Gastrocnemius medialis (tissue), 4 donors: ENCODE results near the gene MYO15A.

Experiments used
- POLR2A ChIP-seq, 2 donors: fragments of 450-650 bp; IDR thresholded peaks; one replicate each; pipeline ENCODE4 v1.6.1; 2017; ENCODE audit warnings: antibody characterized with exemption in 2 of 2, mild to moderate bottlenecking in 2 of 2, moderate library complexity in 2 of 2
- TF ChIP-seq, protein P1 (sequence below), 5 experiments: fragments of 450-650 bp in 3 of 5; fragments of 200-600 bp in 2 of 5; sonication (generic) in 2 of 5; IDR thresholded peaks in 4 of 5; conservative IDR thresholded peaks in 1 of 5; 1 replicate in 4 of 5; 2 replicates in 1 of 5; pipeline ENCODE4 v1.5.1; 2016 to 2019; ENCODE audit warnings: antibody characterized with exemption in 5 of 5, mild to moderate bottlenecking in 3 of 5, moderate library complexity in 3 of 5

DNA sequence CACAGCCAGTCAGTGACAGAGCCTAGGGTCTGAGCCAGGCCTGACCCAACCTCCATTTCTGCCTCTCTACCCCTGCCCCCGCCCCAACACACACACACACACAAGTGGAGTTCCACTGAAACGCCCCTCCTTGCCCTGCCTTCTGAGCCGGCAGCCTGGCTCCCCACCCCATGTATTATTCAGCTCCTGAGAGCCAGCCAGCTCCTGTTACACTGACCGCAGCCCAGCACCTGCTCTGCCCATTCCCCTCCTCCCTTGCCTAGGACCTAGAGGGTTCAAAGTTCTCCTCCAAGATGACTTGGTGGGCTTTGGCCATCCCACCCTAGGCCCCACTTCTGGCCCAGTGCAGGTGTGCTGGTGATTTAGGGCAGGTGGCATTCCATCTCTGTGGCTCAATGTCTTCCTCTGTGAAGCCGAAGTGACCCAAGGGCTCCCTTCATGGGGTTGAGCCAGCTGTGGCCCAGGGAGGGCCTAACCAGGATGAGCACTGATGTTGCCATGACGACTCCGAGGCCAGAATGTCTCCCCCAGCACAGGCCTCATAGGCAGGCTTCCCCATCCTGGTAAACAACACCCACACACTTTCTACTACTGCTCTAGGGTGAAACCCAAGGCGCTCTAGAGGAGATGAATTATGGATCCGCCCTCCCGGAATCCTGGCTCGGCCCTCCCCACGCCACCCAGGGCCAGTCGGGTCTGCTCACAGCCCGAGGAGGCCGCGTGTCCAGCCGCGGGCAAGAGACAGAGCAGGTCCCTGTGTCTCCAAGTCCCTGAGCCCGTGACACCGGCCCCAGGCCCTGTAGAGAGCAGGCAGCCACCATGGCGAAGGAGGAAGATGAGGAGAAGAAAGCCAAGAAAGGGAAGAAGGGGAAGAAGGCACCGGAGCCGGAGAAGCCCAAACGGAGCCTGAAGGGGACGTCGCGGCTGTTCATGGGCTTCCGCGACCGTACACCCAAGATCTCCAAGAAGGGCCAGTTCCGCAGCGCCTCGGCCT, 9.7 kb downstream of the MYO15A start:
- TF ChIP-seq, protein P1, sequence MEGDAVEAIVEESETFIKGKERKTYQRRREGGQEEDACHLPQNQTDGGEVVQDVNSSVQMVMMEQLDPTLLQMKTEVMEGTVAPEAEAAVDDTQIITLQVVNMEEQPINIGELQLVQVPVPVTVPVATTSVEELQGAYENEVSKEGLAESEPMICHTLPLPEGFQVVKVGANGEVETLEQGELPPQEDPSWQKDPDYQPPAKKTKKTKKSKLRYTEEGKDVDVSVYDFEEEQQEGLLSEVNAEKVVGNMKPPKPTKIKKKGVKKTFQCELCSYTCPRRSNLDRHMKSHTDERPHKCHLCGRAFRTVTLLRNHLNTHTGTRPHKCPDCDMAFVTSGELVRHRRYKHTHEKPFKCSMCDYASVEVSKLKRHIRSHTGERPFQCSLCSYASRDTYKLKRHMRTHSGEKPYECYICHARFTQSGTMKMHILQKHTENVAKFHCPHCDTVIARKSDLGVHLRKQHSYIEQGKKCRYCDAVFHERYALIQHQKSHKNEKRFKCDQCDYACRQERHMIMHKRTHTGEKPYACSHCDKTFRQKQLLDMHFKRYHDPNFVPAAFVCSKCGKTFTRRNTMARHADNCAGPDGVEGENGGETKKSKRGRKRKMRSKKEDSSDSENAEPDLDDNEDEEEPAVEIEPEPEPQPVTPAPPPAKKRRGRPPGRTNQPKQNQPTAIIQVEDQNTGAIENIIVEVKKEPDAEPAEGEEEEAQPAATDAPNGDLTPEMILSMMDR (IDR thresholded peaks at IDR 0.05 in 4 of 5, conservative IDR thresholded peaks at IDR 0.05 in 1 of 5) = no peak
- TF ChIP-seq POLR2A (IDR thresholded peaks at IDR 0.05) = no peak
